NT2/D1 (cell line): ENCODE measurements around the gene MRGPRF.

Source experiments
- DNase-seq: peaks from one replicate; pipeline ENCODE4 v3.0.0-alpha.2; 2011; ENCODE audit warnings: low read depth, low spot score
- H3K27me3 ChIP-seq: 2 replicates; pipeline ENCODE4 v1.6.0; 2011; ENCODE audit warnings: mild to moderate bottlenecking; ENCODE audit not compliant: insufficient read length, insufficient read depth
- H3K36me3 ChIP-seq: 2 replicates; pipeline ENCODE4 v1.6.1; 2011; ENCODE audit warnings: mild to moderate bottlenecking, low read length, mixed read lengths; ENCODE audit not compliant: insufficient read depth, insufficient read length
- H3K4me1 ChIP-seq: 2 replicates; pipeline ENCODE4 v1.5.1; 2011; ENCODE audit not compliant: insufficient read depth, insufficient read length
- H3K4me3 ChIP-seq: 2 replicates; pipeline ENCODE4 v1.5.1; 2011; ENCODE audit warnings: low read depth; ENCODE audit not compliant: insufficient read length
- H3K9ac ChIP-seq: 2 replicates; pipeline ENCODE4 v1.6.0; 2011; ENCODE audit warnings: low read depth; ENCODE audit not compliant: insufficient read length
- H3K9me3 ChIP-seq: 2 replicates; pipeline ENCODE4 v1.5.1; 2011; ENCODE audit warnings: mild to moderate bottlenecking, low read length; ENCODE audit not compliant: insufficient read depth
- SUZ12 ChIP-seq: IDR thresholded peaks from 2 replicates; pipeline ENCODE4 v1.6.1; 2011; ENCODE audit not compliant: insufficient read length, insufficient read depth; ENCODE audit errors: extremely low read depth
- YY1 ChIP-seq: IDR thresholded peaks from 2 replicates; pipeline ENCODE4 v1.6.1; 2011; ENCODE audit not compliant: insufficient read length, insufficient read depth
- ZNF274 ChIP-seq: IDR thresholded peaks from 2 replicates; pipeline ENCODE4 v1.6.1; 2011; ENCODE audit warnings: mild to moderate bottlenecking, low read depth, low read length

MRGPRF gene

GRCh38 chr11:68994161-68994893 is 18.7 kb downstream of the MRGPRF start:
- no peak for DNase-seq
- no peak overlapping the region for H3K9ac ChIP-seq
- no peak overlapping the region for H3K4me3 ChIP-seq
- H3K36me3 ChIP-seq: no peaks in the 10 kb centered on the region
- no peak for TF ChIP-seq SUZ12
- TF ChIP-seq YY1: no peak
- TF ChIP-seq ZNF274: no peak
- H3K9me3 ChIP-seq: no peaks in the 10 kb centered on the region
- H3K27me3 ChIP-seq: no peaks in the 10 kb centered on the region
- no peaks in the 10 kb centered on the region for H3K4me1 ChIP-seq

GRCh38 chr11:68993546-68993945 is 19.5 kb downstream of the MRGPRF start:
- H3K36me3 ChIP-seq: no peaks in the 10 kb centered on the region
- no peak for TF ChIP-seq ZNF274
- H3K9ac ChIP-seq: no peak overlapping the region
- no peaks in the 10 kb centered on the region for H3K9me3 ChIP-seq
- no peaks in the 10 kb centered on the region for H3K4me1 ChIP-seq
- H3K27me3 ChIP-seq: no peaks in the 10 kb centered on the region
- no peak overlapping the region for H3K4me3 ChIP-seq
- DNase-seq: no peak

DNA sequence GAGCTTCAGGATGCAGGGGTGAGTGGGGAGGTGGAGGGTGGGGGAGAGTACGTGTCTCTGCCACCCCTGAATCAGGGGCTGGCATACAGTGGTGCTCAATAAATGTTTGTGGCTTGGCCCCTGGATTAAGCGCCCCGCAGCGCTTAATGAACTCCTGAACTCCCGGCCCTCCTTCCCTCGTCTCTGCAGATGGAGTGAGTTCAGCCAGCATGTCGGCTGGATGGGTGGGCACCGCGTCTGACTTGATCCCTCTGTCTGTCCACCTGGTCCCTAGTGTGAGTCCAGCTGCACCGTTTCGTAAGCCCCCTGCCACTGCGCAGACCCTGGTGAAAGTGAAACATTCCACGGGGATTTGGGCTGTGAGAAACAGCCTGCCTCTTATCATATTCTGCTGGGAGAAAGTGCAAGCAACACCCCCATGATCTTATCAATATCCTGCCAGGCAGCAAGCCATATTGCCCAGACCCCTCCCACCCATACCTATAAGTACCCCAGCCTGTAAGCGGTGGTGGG is 20.2 kb downstream of the MRGPRF start:
- no peak overlapping the region for H3K9ac ChIP-seq
- TF ChIP-seq YY1 (no peak), ZNF274 (no peak), SUZ12 (no peak)
- H3K27me3 ChIP-seq: no peaks in the 10 kb centered on the region
- no peaks in the 10 kb centered on the region for H3K4me1 ChIP-seq
- no peak overlapping the region for H3K4me3 ChIP-seq
- H3K9me3 ChIP-seq: no peaks in the 10 kb centered on the region
- H3K36me3 ChIP-seq: no peaks in the 10 kb centered on the region
- DNase-seq: no peak

GRCh38 chr11:68990995-68991780 is 21.9 kb downstream of the MRGPRF start:
- Histone ChIP-seq H3K4me1 (no peaks in the 10 kb centered on the region), H3K27me3 (no peaks in the 10 kb centered on the region), H3K9me3 (no peaks in the 10 kb centered on the region), H3K9ac (no peak overlapping the region), H3K36me3 (no peaks in the 10 kb centered on the region), H3K4me3 (no peak overlapping the region)
- TF ChIP-seq YY1 (no peak), ZNF274 (no peak), SUZ12 (no peak)
- DNase-seq: no peak

- TF ChIP-seq ZNF274: no peak
- no peak for TF ChIP-seq SUZ12
- TF ChIP-seq YY1: no peak
- Histone ChIP-seq H3K9ac (no peak overlapping the region), H3K27me3 (no peaks in the 10 kb centered on the region), H3K4me3 (no peak overlapping the region), H3K9me3 (no peaks in the 10 kb centered on the region), H3K4me1 (no peaks in the 10 kb centered on the region), H3K36me3 (no peaks in the 10 kb centered on the region)
- no peak for DNase-seq
Observed at GRCh38 chr11:68989936-68990606, 23.0 kb downstream of the MRGPRF start.

DNA sequence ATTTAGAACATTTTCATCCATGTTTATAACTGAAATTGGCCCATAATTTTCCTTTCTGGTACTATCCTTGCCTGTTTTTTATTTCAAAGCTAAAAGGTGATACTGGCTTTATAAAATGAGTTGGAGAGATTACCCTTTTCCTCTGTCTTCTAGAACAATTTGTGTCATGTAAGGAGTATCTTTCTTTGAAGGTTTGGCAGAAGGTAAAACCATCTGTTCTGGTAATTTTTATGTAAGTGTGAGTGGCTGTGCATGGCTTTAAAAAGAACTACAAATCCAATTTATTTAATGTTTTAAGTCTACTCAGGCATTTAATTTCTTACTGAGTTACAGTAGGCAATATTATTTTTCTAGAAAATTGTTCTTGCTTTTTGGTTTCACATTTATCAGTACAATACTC is 24.6 kb downstream of the MRGPRF start:
- DNase-seq: no peak
- H3K36me3 ChIP-seq: no peaks in the 10 kb centered on the region
- no peaks in the 10 kb centered on the region for H3K9me3 ChIP-seq
- no peaks in the 10 kb centered on the region for H3K27me3 ChIP-seq
- no peak overlapping the region for H3K4me3 ChIP-seq
- TF ChIP-seq SUZ12 (no peak), YY1 (no peak), ZNF274 (no peak)
- H3K9ac ChIP-seq: no peak overlapping the region
- no peaks in the 10 kb centered on the region for H3K4me1 ChIP-seq

DNA sequence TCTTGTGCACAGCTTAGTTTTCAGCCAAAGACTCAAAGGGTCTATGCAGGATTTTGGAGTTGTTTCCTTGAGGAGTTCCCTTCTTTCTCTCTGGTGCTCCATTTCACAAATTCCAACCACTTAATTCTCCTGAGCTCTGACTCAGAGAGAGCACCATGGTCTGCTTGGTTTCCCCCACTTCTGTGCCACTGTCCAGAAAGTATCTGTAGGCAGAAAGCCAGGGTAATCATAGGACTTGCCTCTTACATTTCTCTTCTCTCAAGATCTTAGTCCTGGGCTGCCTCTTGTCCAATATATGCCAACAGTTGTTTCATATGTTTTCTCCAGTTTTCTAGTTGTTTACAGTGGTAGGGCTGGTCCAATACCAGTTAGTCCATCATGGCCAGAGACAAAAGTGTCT is 25.8 kb downstream of the MRGPRF start:
- H3K27me3 ChIP-seq: no peaks in the 10 kb centered on the region
- no peak for DNase-seq
- no peaks in the 10 kb centered on the region for H3K4me1 ChIP-seq
- H3K9ac ChIP-seq: no peak overlapping the region
- no peak for TF ChIP-seq ZNF274
- no peak for TF ChIP-seq SUZ12
- TF ChIP-seq YY1: no peak
- no peak overlapping the region for H3K4me3 ChIP-seq
- H3K36me3 ChIP-seq: no peaks in the 10 kb centered on the region
- no peaks in the 10 kb centered on the region for H3K9me3 ChIP-seq
